HG03108 (cell line): Measurements from ENCODE around the gene RASGEF1B.

Source experiments
- ATAC-seq: cut with Tn5 transposase; IDR thresholded peaks from one replicate; pipeline ENCODE4 v1.9.1; 2021; ENCODE audit warnings: moderate library complexity; ENCODE audit not compliant: unreplicated experiment

The RASGEF1B gene

GRCh38 chr4:81404294-81404693, 67.4 kb downstream of the RASGEF1B start:
- no peak for ATAC-seq

GRCh38 chr4:81399306-81400086, 72.2 kb downstream of the RASGEF1B start:
- ATAC-seq: no peak

DNA sequence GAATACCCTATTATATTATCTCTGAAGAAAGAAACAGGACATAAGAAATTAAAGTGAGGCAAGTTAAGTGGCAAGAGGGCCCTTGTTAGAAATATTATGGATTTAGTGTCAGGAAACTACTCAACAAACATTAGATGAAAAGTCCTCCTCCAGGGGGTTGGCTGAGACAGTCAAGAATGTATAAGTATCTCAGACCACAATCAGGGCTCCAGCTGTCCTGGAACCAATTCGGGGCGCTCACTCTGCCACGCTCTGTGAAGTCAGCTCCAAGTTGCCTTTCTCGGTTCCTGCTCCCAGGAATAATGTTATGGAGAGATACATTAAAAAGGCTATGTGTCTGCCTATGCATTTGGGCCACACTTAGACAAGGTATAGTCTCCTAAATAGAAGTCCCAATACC, 73.3 kb downstream of the RASGEF1B start:
- ATAC-seq: no peak

DNA sequence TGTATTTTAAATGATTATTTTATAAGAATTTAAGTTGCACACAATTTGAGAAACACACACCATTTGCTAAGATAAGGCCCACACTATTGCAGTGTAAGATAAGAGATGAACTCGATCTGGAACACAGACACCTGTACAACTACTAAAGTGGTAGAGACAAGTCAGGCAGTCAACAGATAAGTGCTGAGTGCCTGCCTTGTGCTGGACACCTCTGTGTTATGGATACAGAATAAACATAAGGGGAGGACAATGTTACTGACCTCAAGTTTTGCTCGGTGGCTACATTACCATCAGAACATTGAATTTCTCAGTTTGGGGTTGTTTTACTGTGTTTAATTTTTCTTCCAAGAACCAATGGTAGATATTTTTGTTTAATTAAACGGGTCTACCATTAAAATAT, 74.1 kb downstream of the RASGEF1B start:
- ATAC-seq: no peak

DNA sequence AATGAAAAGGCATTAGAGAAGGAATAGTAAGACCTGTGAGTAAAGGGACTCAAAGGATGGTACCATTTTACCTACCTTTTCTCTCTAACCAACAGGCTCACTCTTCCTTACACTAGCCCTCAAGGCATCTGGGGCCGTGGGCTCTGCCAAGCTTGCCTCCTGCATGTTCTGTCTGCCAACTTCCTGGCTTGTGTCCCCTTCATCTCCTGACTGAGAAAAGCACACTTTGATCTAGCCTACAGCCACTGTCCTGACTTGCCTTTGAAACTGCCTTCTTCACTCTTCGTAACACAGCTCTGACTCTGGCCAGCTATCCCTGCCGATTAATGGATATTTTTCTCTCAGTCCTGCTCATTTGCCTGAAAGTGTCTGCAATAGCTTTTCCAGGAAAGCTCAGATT, 76.5 kb downstream of the RASGEF1B start:
- no peak for ATAC-seq

DNA sequence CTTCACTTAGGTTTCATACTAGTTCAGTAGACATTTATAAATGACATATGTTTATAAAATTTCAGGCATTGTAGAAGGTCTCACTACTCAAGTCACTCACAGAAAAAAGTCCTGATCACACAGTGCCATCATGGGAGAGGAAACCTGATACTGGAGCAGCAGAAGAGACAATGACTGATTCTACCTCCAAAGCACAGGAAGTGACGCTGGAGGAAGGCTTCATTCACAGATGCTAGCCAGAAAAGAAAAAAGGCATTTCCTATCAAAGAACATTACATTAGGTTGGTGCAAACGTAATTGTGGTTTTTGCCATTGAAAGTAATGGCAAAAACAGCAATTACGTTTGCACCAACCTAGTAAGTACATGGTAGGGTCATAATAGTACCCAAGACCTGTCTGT, 79.5 kb downstream of the RASGEF1B start:
- no peak for ATAC-seq

DNA sequence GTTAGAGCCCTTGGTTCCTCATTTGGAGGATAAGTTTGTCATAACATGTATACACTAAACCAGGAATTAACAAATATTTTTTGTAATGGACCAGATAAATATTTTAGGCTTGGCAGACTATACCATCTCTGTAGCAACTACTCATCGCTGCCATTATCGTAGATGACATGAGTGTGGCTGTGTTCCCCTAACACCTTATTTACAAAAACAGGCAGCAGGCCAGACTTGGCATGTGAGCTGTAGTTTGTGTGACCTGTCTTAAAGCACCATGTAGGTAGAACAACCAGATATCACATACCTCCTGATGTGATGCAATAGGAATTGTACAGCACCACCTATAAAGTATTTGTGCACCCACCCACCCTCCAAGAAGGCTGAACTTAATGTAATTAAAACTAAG, 82.0 kb downstream of the RASGEF1B start:
- ATAC-seq: no peak

DNA sequence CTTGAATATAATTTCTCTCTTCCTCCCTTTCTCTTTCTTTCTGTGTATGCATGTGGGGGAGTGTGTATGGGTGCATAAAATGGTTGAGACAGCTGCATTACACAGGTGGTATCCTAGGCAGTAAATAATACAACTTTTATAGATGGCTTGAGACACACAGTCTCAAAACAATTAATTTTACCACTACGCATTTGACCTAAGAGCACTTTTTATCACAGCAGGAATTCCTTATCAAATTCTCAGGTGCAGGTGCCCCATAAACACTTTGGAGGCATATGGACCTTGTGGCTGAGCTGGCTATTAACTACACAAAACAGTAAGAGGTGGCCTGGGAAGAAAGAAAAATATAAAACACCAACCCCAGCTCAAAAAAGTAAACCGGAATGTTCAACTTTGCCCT, 91.3 kb downstream of the RASGEF1B start:
- no peak for ATAC-seq

GRCh38 chr4:81378386-81378785, 93.3 kb downstream of the RASGEF1B start:
- ATAC-seq: no peak

- ATAC-seq: no peak
Measured at GRCh38 chr4:81377191-81377590, 94.5 kb downstream of the RASGEF1B start.

- no peak for ATAC-seq
Measured at GRCh38 chr4:81376720-81377119, 95.0 kb downstream of the RASGEF1B start.
